Thymus (tissue), 11 donors: ENCODE data around the gene TMEM132C. TPM values are rescaled to one million over a fixed set of nuclear protein-coding genes. Genes with fewer than 3 reads are reported as not detected.

Experiments used
- DNase-seq, 9 donors: peaks; one replicate each; pipeline ENCODE4 v3.0.0-alpha.2; 2013; ENCODE audit warnings: low spot score in 9 of 9, low read depth in 6 of 9, missing footprints in 1 of 9
- H3K27ac ChIP-seq, 2 donors: one replicate each; pipeline ENCODE4 v1.5.1; 2013; ENCODE audit warnings: control low read depth in 1 of 2, low read depth in 1 of 2, low read length in 1 of 2, mild to moderate bottlenecking in 1 of 2, moderate library complexity in 1 of 2
- H3K27me3 ChIP-seq, 2 donors: one replicate each; pipeline ENCODE4 v1.5.1; 2013; ENCODE audit warnings: low read length in 1 of 2; ENCODE audit not compliant: control insufficient read depth in 2 of 2, insufficient read depth in 1 of 2
- H3K36me3 ChIP-seq, 2 donors: one replicate each; pipeline ENCODE4 v1.5.1; 2013; ENCODE audit warnings: low read length in 1 of 2, mild to moderate bottlenecking in 1 of 2, moderate library complexity in 1 of 2; ENCODE audit not compliant: control insufficient read depth in 2 of 2, insufficient read depth in 2 of 2
- H3K4me1 ChIP-seq, 2 donors: one replicate each; pipeline ENCODE4 v1.5.1; 2013; ENCODE audit warnings: low read length in 2 of 2; ENCODE audit not compliant: control insufficient read depth in 2 of 2, insufficient read depth in 2 of 2
- H3K4me3 ChIP-seq, 2 donors: one replicate each; pipeline ENCODE4 v1.5.1; 2013; ENCODE audit warnings: low read length in 2 of 2, control low read depth in 1 of 2, mild to moderate bottlenecking in 1 of 2
- H3K9me3 ChIP-seq, 2 donors: one replicate each; pipeline ENCODE4 v1.5.1; 2013; ENCODE audit warnings: low read length in 1 of 2, mild to moderate bottlenecking in 1 of 2; ENCODE audit not compliant: control insufficient read depth in 2 of 2, insufficient read depth in 1 of 2
- WGBS: extraction: QIAGEN DNeasy Blood & Tissue Kit; methylation state at CpG from one replicate; pipeline ENCODE4 v1.1.7; 2013; 5-methylcytosine and 5-hydroxymethylcytosine counted together
- polyA plus RNA-seq: library from polyadenylated mRNA; stranded (reverse); fragments of 200-250 nt; gene quantifications from one replicate; pipeline ENCODE4 v1.2.3, GENCODE V29; 2013
- total RNA-seq: library from RNA; stranded (reverse); fragments of 120-200 nt; gene quantifications from one replicate; pipeline ENCODE4 v1.2.4, GENCODE V29; 2013
- donor health status: healthy.

TMEM132C gene
- total and polyA plus RNA-seq, 2 donors = 0.24 to 0.34 TPM

DNA sequence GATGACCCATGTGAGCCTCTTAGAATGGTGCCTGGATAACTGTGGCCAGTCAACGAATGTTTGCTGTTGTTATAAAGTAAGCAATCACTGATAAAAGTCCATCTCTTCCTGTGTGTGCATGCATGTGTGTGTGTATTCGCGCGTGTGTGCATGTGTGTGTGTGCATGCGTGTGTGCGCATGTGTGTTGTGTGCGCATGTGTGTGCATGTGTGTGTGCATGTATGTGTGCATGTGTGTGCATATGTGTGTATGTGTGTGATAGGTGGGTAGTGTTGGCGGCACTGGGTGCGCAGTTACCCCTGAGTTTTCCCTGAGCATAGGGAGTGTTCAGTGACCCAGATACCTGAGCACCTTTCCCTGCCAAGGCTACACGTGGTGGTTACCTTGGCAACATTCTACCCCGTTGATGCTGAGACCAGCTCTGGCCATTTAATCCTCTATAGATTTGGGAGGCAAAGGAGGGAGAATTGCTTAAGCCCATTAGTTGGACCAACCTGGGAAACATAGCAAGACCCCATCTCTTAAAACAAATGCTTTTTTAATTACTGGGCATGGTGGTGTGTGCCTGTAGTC is 419.0 kb downstream of the TMEM132C start:
- H3K36me3 ChIP-seq = no peaks in the 10 kb centered on the region
- no peaks in the 10 kb centered on the region for H3K27me3 ChIP-seq
- H3K27ac ChIP-seq = no peak overlapping the region
- H3K9me3 ChIP-seq = no peaks in the 10 kb centered on the region
- H3K4me3 ChIP-seq = no peak overlapping the region
- H3K4me1 ChIP-seq = no peaks in the 10 kb centered on the region
- WGBS = 82% methylated on average over 11 of the region's 11 CpGs
- no peak for DNase-seq

DNA sequence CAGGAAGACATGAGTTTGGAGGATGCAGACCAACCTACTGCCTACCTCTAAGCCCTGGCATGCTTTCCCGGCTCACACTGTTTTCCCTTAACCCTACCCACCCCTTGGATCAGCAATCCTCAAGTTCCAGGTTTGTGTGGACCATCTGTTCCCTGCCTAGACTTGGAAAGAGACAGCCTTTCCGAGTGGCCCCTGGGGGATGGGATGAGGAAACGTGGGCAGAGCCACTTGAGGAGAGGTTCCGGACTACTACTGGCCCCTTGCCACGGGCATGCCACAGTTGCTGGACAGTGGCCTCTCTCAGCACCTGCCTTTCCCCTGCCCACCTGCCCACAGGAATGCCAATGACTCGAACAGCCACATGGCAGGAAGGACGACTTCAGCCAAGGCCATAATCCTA is 420.9 kb downstream of the TMEM132C start:
- H3K27me3 ChIP-seq = no peaks in the 10 kb centered on the region
- 93% methylated on average over 7 of the region's 7 CpGs for WGBS

DNA sequence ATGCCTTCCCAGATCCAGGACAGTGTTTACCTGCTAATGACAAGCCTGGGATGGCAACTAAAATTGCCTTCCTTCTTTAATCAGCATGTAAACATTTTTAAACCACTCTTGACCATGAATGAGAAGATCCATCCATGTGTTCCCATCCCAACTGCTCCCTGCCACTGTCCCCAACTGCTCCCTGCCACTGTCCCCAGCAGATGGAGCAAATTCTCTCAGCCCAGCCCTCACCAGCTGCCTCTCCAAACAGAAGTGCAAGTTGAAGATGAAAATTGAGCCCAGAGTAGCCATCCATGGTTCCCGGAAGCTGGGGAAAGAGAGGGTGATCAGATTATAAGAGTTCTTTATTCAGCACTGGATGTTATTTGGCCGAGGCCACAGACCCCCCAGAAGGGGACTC is 423.7 kb downstream of the TMEM132C start:
- Histone ChIP-seq H3K27me3 (no peaks in the 10 kb centered on the region), H3K4me1 (no peaks in the 10 kb centered on the region), H3K36me3 (no peaks in the 10 kb centered on the region), H3K4me3 (no peak overlapping the region), H3K27ac (no peak overlapping the region), H3K9me3 (no peaks in the 10 kb centered on the region)
- WGBS = 86% methylated on average over 2 of the region's 2 CpGs
- no peak for DNase-seq

More for the DNA sequence above, 420.9 kb downstream of the TMEM132C start:
- DNase-seq = no peak
- no peaks in the 10 kb centered on the region for H3K4me1 ChIP-seq
- no peaks in the 10 kb centered on the region for H3K36me3 ChIP-seq
- H3K27ac ChIP-seq = no peak overlapping the region
- no peaks in the 10 kb centered on the region for H3K9me3 ChIP-seq
- H3K4me3 ChIP-seq = no peak overlapping the region

DNA sequence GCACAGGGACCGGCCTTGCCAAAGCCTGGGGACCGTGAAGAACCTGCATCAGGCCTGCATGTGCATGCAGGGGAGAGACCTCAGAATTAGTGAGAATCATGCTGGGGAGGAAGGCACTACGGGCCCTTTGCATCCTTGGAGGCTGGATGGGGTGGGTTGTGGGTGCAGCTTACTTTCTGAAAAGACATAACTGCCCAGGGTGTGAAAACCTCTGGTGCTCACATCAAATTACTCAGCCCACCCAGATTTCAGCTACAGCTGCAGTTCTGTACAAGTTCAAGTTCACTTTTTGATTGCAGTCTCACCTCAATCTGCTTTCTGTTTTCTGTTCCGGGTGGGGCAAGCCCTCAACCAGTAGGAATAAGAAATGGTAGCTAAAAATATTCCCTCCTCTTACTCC is 426.1 kb downstream of the TMEM132C start:
- WGBS = 86% methylated on average over 4 of the region's 4 CpGs

DNA sequence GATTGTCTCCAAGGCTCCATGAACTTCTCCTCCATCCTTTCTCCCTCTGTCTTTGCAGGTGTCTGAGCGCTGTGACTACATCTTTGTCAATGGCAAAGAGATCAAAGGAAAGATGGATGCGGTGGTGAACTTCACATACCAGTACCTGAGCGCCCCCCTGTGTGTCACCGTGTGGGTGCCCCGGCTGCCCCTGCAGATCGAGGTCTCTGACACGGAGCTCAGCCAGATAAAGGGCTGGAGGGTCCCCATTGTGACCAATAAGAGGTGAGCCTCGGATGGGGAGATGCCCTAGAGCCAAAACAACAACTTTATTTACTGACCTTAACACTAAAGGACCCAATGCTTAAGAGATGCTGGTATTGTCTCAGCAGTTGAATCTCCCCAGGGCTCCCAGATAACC is 426.8 kb downstream of the TMEM132C start:
- H3K36me3 ChIP-seq = no peaks in the 10 kb centered on the region
- H3K9me3 ChIP-seq = peaks cover 0 to 1% of the 10 kb centered on the region in 2 donors
- 84% methylated on average over 8 of the region's 8 CpGs for WGBS
- no peak for DNase-seq
- no peaks in the 10 kb centered on the region for H3K27me3 ChIP-seq
- no peaks in the 10 kb centered on the region for H3K4me1 ChIP-seq
- H3K4me3 ChIP-seq = no peak overlapping the region
- H3K27ac ChIP-seq = no peak overlapping the region

More for the DNA sequence above, 426.1 kb downstream of the TMEM132C start:
- Histone ChIP-seq H3K27ac (no peak overlapping the region), H3K36me3 (no peaks in the 10 kb centered on the region), H3K9me3 (peaks cover 0 to 1% of the 10 kb centered on the region in 2 donors), H3K27me3 (no peaks in the 10 kb centered on the region), H3K4me1 (no peaks in the 10 kb centered on the region), H3K4me3 (no peak overlapping the region)
- no peak for DNase-seq

DNA sequence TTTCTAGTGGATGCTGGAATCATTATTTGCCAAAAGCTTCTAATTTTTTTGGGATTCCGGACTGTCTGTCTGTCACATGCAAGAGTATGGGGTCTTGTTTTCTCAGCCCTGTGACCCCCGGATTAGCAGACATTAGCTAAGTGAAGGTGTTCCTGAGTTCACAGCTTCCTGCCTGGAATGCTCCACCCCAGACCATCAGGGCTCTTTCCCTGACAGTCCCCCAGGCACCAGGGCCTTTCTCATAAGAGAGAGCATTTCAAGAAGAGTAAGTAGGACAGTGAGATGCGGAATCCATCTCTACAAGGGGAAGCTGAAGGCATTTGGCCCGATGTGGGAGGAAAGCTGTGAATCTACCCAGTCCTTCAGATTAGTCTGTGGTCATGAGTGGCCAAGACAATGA is 427.5 kb downstream of the TMEM132C start:
- H3K27me3 ChIP-seq = no peaks in the 10 kb centered on the region
- H3K4me3 ChIP-seq = no peak overlapping the region
- H3K36me3 ChIP-seq = no peaks in the 10 kb centered on the region
- no peak overlapping the region for H3K27ac ChIP-seq
- no peak for DNase-seq
- peaks cover 0 to 1% of the 10 kb centered on the region in 2 donors for H3K9me3 ChIP-seq
- no peaks in the 10 kb centered on the region for H3K4me1 ChIP-seq
- WGBS = 91% methylated on average over 4 of the region's 4 CpGs

DNA sequence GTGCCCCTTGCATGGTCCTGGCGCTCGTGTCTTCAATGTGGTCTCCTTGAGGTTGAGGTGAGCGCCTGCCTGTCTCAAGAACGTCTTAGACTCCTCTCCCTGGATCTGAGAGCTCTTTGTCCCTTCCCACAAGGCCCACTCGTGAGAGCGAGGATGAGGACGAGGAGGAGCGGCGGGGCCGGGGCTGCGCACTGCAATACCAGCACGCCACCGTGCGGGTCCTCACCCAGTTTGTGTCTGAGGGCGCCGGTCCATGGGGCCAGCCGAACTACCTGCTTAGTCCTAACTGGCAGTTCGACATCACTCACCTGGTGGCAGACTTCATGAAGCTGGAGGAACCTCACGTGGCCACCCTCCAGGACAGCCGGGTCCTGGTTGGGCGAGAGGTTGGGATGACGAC is 428.7 kb downstream of the TMEM132C start:
- Histone ChIP-seq H3K36me3 (no peaks in the 10 kb centered on the region), H3K9me3 (peaks cover 0 to 1% of the 10 kb centered on the region in 2 donors), H3K27ac (no peak overlapping the region), H3K27me3 (no peaks in the 10 kb centered on the region), H3K4me1 (peaks cover 0 to 3% of the 10 kb centered on the region in 2 donors), H3K4me3 (no peak overlapping the region)
- WGBS = 97% methylated on average over 22 of the region's 22 CpGs
- no peak for DNase-seq

DNA sequence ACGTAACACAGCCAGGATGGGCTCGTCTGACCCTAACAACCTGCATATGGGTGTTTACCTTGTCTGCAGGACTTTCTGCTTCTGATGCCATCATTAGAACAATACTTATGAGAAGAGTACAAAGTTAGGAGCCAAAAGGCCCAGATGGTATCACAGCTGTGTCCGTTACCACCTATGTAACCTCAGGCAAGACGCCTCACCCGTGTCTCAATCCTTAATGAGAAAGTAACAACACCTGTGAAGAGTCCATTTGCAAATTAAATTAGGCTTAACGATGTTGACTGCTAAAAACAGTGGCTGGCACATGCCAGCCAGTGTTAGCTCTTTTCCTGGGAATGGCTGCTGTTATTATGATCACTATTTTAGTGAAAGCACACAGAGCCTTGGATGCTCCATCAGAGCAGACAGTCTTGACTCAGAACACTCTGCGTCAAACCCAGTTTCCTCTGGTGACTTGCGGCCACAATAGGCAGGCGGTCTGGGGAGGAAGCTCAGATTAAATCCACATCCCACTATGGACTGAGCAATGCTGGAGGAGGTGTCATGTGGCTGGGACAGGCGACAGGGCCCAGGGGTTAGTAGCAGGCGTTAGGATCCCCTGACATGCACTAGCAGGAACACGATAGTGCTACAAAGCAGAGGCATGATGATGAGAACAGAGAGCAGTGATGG is 431.5 kb downstream of the TMEM132C start:
- 85% methylated on average over 12 of the region's 12 CpGs for WGBS
- H3K36me3 ChIP-seq = no peaks in the 10 kb centered on the region

DNA sequence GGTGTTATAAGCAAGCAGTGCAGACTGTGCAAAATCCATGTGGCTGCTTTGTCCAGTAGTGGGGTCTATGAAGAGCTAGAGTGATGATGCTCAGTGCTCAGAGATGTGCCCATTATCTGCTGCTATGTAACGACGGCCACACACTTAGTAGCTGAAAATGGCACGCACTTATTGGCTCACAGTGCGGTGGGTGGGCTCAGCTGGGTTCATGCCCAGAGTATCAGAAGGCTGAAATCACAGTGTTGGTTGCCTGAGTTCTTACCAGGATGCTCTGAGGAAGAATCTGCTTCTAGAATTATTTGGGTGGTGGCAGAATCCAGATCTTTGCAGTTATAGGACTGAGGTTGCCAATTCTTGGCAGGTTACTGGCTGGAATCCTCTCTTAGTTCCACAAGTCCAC is 432.1 kb downstream of the TMEM132C start:
- Histone ChIP-seq H3K9me3 (peaks cover 0 to 1% of the 10 kb centered on the region in 2 donors), H3K27me3 (no peaks in the 10 kb centered on the region), H3K4me1 (peaks cover 0 to 8% of the 10 kb centered on the region in 2 donors), H3K27ac (no peak overlapping the region), H3K4me3 (no peak overlapping the region), H3K36me3 (no peaks in the 10 kb centered on the region)
- 94% methylated on average over 4 of the region's 4 CpGs for WGBS
- no peak for DNase-seq

More for the DNA sequence above, 431.5 kb downstream of the TMEM132C start:
- Histone ChIP-seq H3K4me1 (peaks cover 0 to 8% of the 10 kb centered on the region in 2 donors), H3K9me3 (peaks cover 0 to 1% of the 10 kb centered on the region in 2 donors), H3K27ac (no peak overlapping the region), H3K27me3 (no peaks in the 10 kb centered on the region), H3K4me3 (no peak overlapping the region)
- no peak for DNase-seq
